H9 (cell line): ENCODE results near the gene ZSWIM8. TPM values are rescaled to one million over a fixed set of nuclear protein-coding genes. Genes with fewer than 3 reads are reported as not detected.
A peak's percentile ranks its signal among the peaks of the same experiment; 100 is the strongest.

ENCODE experiments used
- DNase-seq: peaks from one replicate; pipeline ENCODE4 v3.0.0-alpha.2; 2017
- H2AFZ ChIP-seq: one replicate; pipeline ENCODE4 v1.6.1; 2013; ENCODE audit warnings: mild to moderate bottlenecking, low read length, control low read depth, moderate library complexity
- H2AK5ac ChIP-seq: 2 replicates; pipeline ENCODE4 v1.6.1; 2013; ENCODE audit warnings: low read length, control low read depth, mixed read lengths; ENCODE audit not compliant: insufficient read length
- H2BK120ac ChIP-seq: one replicate; pipeline ENCODE4 v1.6.1; 2013; ENCODE audit warnings: low read depth, mild to moderate bottlenecking, low read length, control low read depth, inconsistent platforms; ENCODE audit not compliant: poor library complexity, severe bottlenecking
- H2BK12ac ChIP-seq: 2 replicates; pipeline ENCODE4 v1.6.1; 2013; ENCODE audit warnings: low read length, control low read depth, mixed read lengths, low read depth; ENCODE audit not compliant: insufficient read length
- H2BK15ac ChIP-seq: 2 replicates; pipeline ENCODE4 v1.6.1; 2013; ENCODE audit warnings: low read depth, low read length, control low read depth
- H2BK20ac ChIP-seq: one replicate; pipeline ENCODE4 v1.6.1; 2013; ENCODE audit warnings: low read depth, mild to moderate bottlenecking, low read length, control low read depth, inconsistent platforms; ENCODE audit not compliant: poor library complexity, severe bottlenecking
- H2BK5ac ChIP-seq: 2 replicates; pipeline ENCODE4 v1.6.1; 2013; ENCODE audit warnings: low read length, control low read depth, mixed read lengths; ENCODE audit not compliant: insufficient read length
- H3K14ac ChIP-seq: 2 replicates; pipeline ENCODE4 v1.6.1; 2013; ENCODE audit warnings: low read length, control low read depth; ENCODE audit not compliant: insufficient read depth
- H3K18ac ChIP-seq: 2 replicates; pipeline ENCODE4 v1.6.1; 2013; ENCODE audit warnings: low read depth, mild to moderate bottlenecking, mixed read lengths, low read length, control low read depth; ENCODE audit not compliant: insufficient read length
- H3K23ac ChIP-seq: 2 replicates; pipeline ENCODE4 v1.6.1; 2013; ENCODE audit warnings: low read length, control low read depth, mixed read lengths, low read depth; ENCODE audit not compliant: insufficient read length
- H3K23me2 ChIP-seq: 2 replicates; pipeline ENCODE4 v1.6.1; 2013; ENCODE audit warnings: low read depth, mild to moderate bottlenecking, mixed read lengths, low read length, control low read depth; ENCODE audit not compliant: insufficient read length, poor library complexity, severe bottlenecking
- H3K27ac ChIP-seq: 2 replicates; pipeline ENCODE4 v1.5.1; 2013; ENCODE audit warnings: low read length, control low read depth, mixed read lengths, low read depth; ENCODE audit not compliant: insufficient read length
- H3K27me3 ChIP-seq: 2 replicates; pipeline ENCODE4 v1.6.1; 2013; ENCODE audit warnings: low read length, control low read depth, inconsistent platforms; ENCODE audit not compliant: insufficient read depth
- H3K4ac ChIP-seq: 2 replicates; pipeline ENCODE4 v1.6.1; 2013; ENCODE audit warnings: low read depth, mild to moderate bottlenecking, control low read depth, inconsistent platforms, low read length, moderate library complexity
- H3K4me1 ChIP-seq: 2 replicates; pipeline ENCODE4 v1.6.1; 2013; ENCODE audit warnings: low read length, control low read depth, inconsistent platforms; ENCODE audit not compliant: insufficient read depth
- H3K4me2 ChIP-seq: 2 replicates; pipeline ENCODE4 v1.6.1; 2013; ENCODE audit warnings: low read length, control low read depth, mixed read lengths; ENCODE audit not compliant: insufficient read length, insufficient read depth
- H3K56ac ChIP-seq: 2 replicates; pipeline ENCODE4 v1.6.1; 2013; ENCODE audit warnings: low read depth, mild to moderate bottlenecking, mixed read lengths, low read length, control low read depth; ENCODE audit not compliant: insufficient read length
- H3K79me1 ChIP-seq: 2 replicates; pipeline ENCODE4 v1.6.1; 2013; ENCODE audit warnings: low read depth, mild to moderate bottlenecking, moderate library complexity, low read length, control low read depth, inconsistent platforms; ENCODE audit not compliant: insufficient read depth, poor library complexity, severe bottlenecking
- H3K79me2 ChIP-seq: 2 replicates; pipeline ENCODE4 v1.6.1; 2013; ENCODE audit warnings: low read length, control low read depth, inconsistent platforms; ENCODE audit not compliant: insufficient read depth
- H3K9ac ChIP-seq: 2 replicates; pipeline ENCODE4 v1.6.1; 2013; ENCODE audit warnings: low read length, control low read depth, mixed read lengths; ENCODE audit not compliant: insufficient read length; ENCODE audit errors: extremely low read depth
- H3K9me3 ChIP-seq: one replicate; pipeline ENCODE4 v1.6.1; 2013; ENCODE audit warnings: low read depth, low read length, inconsistent platforms; ENCODE audit not compliant: control insufficient read depth
- H3T11ph ChIP-seq: one replicate; pipeline ENCODE4 v1.6.1; 2013; ENCODE audit warnings: mild to moderate bottlenecking, low read length, control low read depth, inconsistent platforms
- H4K20me1 ChIP-seq: one replicate; pipeline ENCODE4 v1.6.1; 2013; ENCODE audit not compliant: control insufficient read depth, insufficient read length, insufficient read depth
- H4K5ac ChIP-seq: 2 replicates; pipeline ENCODE4 v1.6.1; 2013; ENCODE audit warnings: low read depth, mild to moderate bottlenecking, mixed read lengths, low read length, control low read depth; ENCODE audit not compliant: insufficient read length
- H4K8ac ChIP-seq: replicated peaks from 2 replicates; pipeline ENCODE4 v1.6.1; 2013; ENCODE audit warnings: low read length, control low read depth, mixed read lengths, low read depth; ENCODE audit not compliant: insufficient read length
- H4K91ac ChIP-seq: 2 replicates; pipeline ENCODE4 v1.6.1; 2013; ENCODE audit warnings: low read depth, mild to moderate bottlenecking, moderate library complexity, mixed read lengths, low read length, control low read depth; ENCODE audit not compliant: insufficient read length
- H3K27ac Mint-ChIP-seq, 3 experiments: 2 replicates in 2 of 3; 3 replicates in 1 of 3; pipeline ENCODE4 v1.8.0; 2020 to 2021; ENCODE audit warnings: mixed read lengths in 3 of 3, mild to moderate bottlenecking in 1 of 3, moderate library complexity in 1 of 3
- H3K27me3 Mint-ChIP-seq: 2 replicates; pipeline ENCODE4 v1.8.0; 2021; ENCODE audit warnings: low read depth, mild to moderate bottlenecking, moderate library complexity, mixed read lengths
- H3K36me3 Mint-ChIP-seq, 3 experiments: 2 replicates in 2 of 3; 3 replicates in 1 of 3; pipeline ENCODE4 v1.8.0; 2020 to 2021; ENCODE audit warnings: low read depth in 3 of 3, mixed read lengths in 3 of 3; ENCODE audit not compliant: insufficient read depth in 1 of 3
- H3K4me1 Mint-ChIP-seq, 2 experiments: 2 replicates each; pipeline ENCODE4 v1.8.0; 2020; ENCODE audit warnings: mixed read lengths in 2 of 2
- H3K4me3 Mint-ChIP-seq, 2 experiments: 2 replicates in 1 of 2; 3 replicates in 1 of 2; pipeline ENCODE4 v1.8.0; 2020 to 2021; ENCODE audit warnings: mild to moderate bottlenecking in 2 of 2, mixed read lengths in 2 of 2, moderate library complexity in 1 of 2
- H3K9me3 Mint-ChIP-seq, 2 experiments: 2 replicates in 1 of 2; 3 replicates in 1 of 2; pipeline ENCODE4 v1.8.0; 2020; ENCODE audit warnings: mild to moderate bottlenecking in 2 of 2, mixed read lengths in 2 of 2, moderate library complexity in 1 of 2
- WGBS: extraction: QIAGEN DNeasy Blood & Tissue Kit; methylation state at CpG from one replicate; pipeline ENCODE4 v1.1.7; 2013; ENCODE audit warnings: missing lambda C conversion rate, low lambda C conversion rate, mixed read lengths; ENCODE audit not compliant: insufficient read length; ENCODE audit errors: extremely low coverage; 5-methylcytosine and 5-hydroxymethylcytosine counted together
- total RNA-seq: library from RNA; stranded (reverse); gene quantifications from 2 replicates; pipeline ENCODE4 v1.2.1, GENCODE V29; 2021
- TF ChIP-seq, protein P1 (sequence below): fragments of 200-600 bp; sonication (generic); conservative IDR thresholded peaks from 3 replicates; pipeline ENCODE4 v1.8.0; 2021; ENCODE audit warnings: antibody characterized with exemption, mild to moderate bottlenecking

ZSWIM8 gene
- total RNA-seq, 1 experiment from 2014 or later, result 41.0 TPM

DNA sequence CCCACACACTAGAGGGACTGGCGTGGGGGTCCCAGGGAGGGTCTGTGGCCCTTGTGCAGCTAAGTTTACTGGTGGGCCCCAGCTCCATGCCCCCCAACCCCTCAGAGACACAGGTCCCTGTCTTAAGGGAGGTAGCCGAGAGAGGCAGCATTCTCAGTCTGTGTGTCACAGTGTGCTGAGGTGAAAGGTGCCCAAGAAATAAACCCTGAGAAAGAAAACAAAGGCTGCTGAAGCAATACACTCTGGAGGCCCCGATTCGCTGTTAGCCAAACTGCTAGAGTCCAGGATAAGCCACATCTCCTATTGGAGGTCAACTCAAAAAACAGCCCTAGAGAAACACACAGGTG is 54.6 kb downstream of the ZSWIM8 start:
- peak overlapping the region in 1 of 3 experiments; percentile 50; a peak in 1 of 7 replicates for H3K27ac Mint-ChIP-seq
- H3K27me3 Mint-ChIP-seq, result no peaks in the 10 kb centered on the region

More for the DNA sequence above, 54.6 kb downstream of the ZSWIM8 start:
- Histone ChIP-seq H4K20me1 (no peaks in the 10 kb centered on the region), H2BK120ac (no peak overlapping the region), H3T11ph (no peak overlapping the region), H2AK5ac (no peak overlapping the region), H2AFZ (no peak overlapping the region), H2BK20ac (no peak overlapping the region), H3K23ac (no peak overlapping the region), H4K91ac (no peak overlapping the region), H3K56ac (no peak overlapping the region), H3K4me1 (no peaks in the 10 kb centered on the region), H3K4me2 (no peak overlapping the region), H3K9me3 (no peaks in the 10 kb centered on the region), H2BK12ac (no peak overlapping the region), H3K14ac (no peak overlapping the region), H4K8ac (no peak overlapping the region), H3K79me2 (no peaks in the 10 kb centered on the region), H4K5ac (no peak overlapping the region), H2BK5ac (no peak overlapping the region), H3K9ac (no peak overlapping the region), H3K79me1 (no peaks in the 10 kb centered on the region), H3K18ac (no peak overlapping the region), H3K27me3 (no peaks in the 10 kb centered on the region), H2BK15ac (no peak overlapping the region), H3K23me2 (no peaks in the 10 kb centered on the region), H3K4ac (no peak overlapping the region), H3K27ac (no peak overlapping the region)
- Mint-ChIP-seq H3K36me3 (peaks cover 15 to 69% (median 45%) of the 10 kb centered on the region in 3 experiments), H3K4me1 (peaks cover 0 to 15% of the 10 kb centered on the region in 2 experiments; a peak in 2 of 4 replicates), H3K4me3 (no peak overlapping the region), H3K9me3 (no peaks in the 10 kb centered on the region)
- TF ChIP-seq, protein P1, sequence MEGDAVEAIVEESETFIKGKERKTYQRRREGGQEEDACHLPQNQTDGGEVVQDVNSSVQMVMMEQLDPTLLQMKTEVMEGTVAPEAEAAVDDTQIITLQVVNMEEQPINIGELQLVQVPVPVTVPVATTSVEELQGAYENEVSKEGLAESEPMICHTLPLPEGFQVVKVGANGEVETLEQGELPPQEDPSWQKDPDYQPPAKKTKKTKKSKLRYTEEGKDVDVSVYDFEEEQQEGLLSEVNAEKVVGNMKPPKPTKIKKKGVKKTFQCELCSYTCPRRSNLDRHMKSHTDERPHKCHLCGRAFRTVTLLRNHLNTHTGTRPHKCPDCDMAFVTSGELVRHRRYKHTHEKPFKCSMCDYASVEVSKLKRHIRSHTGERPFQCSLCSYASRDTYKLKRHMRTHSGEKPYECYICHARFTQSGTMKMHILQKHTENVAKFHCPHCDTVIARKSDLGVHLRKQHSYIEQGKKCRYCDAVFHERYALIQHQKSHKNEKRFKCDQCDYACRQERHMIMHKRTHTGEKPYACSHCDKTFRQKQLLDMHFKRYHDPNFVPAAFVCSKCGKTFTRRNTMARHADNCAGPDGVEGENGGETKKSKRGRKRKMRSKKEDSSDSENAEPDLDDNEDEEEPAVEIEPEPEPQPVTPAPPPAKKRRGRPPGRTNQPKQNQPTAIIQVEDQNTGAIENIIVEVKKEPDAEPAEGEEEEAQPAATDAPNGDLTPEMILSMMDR, result no peak
- WGBS, result no CpG with 5 or more reads among the region's 4 CpGs
- DNase-seq, result no peak
